MM.1S (cell line): ENCODE results near the gene TMEM273.

Experiments
- DNase-seq: peaks from one replicate; pipeline ENCODE4 v3.0.0-alpha.2; 2015
- H2AFZ ChIP-seq: fragments of 300-600 bp; sonication (generic); 2 replicates; pipeline ENCODE4 v1.6.0; 2016; ENCODE audit warnings: antibody characterized with exemption, low read length
- H3F3A ChIP-seq: fragments of 300-600 bp; sonication (generic); 2 replicates; pipeline ENCODE4 v1.6.1; 2016; ENCODE audit warnings: mild to moderate bottlenecking, antibody characterized with exemption, low read length, moderate library complexity, mixed read lengths; ENCODE audit not compliant: insufficient read depth
- H3K27ac ChIP-seq: fragments of 300-600 bp; sonication (generic); 2 replicates; pipeline ENCODE4 v1.5.1; 2016; ENCODE audit warnings: mild to moderate bottlenecking, low read length
- H3K27me3 ChIP-seq: fragments of 300-600 bp; sonication (generic); replicated peaks from 2 replicates; pipeline ENCODE4 v1.6.0; 2016; ENCODE audit warnings: low read length; ENCODE audit not compliant: insufficient read depth
- H3K36me3 ChIP-seq: fragments of 300-600 bp; sonication (generic); replicated peaks from 2 replicates; pipeline ENCODE4 v1.6.1; 2016; ENCODE audit warnings: mild to moderate bottlenecking, low read length, mixed read lengths; ENCODE audit not compliant: insufficient read depth
- H3K4me1 ChIP-seq: fragments of 300-600 bp; sonication (generic); 2 replicates; pipeline ENCODE4 v1.6.1; 2016; ENCODE audit warnings: low read length, mixed read lengths
- H3K4me2 ChIP-seq: fragments of 300-600 bp; sonication (generic); 2 replicates; pipeline ENCODE4 v1.6.0; 2016; ENCODE audit warnings: low read depth, low read length
- H3K4me3 ChIP-seq: fragments of 300-600 bp; sonication (generic); 2 replicates; pipeline ENCODE4 v1.5.1; 2016; ENCODE audit warnings: low read length, mixed read lengths
- H3K79me2 ChIP-seq: fragments of 300-600 bp; sonication (generic); 2 replicates; pipeline ENCODE4 v1.6.1; 2016; ENCODE audit warnings: mixed run types, low read length, mixed read lengths
- H3K9ac ChIP-seq: fragments of 300-600 bp; sonication (generic); 2 replicates; pipeline ENCODE4 v1.6.1; 2016; ENCODE audit warnings: low read length, mixed read lengths
- H3K9me2 ChIP-seq: fragments of 300-600 bp; sonication (generic); replicated peaks from 2 replicates; pipeline ENCODE4 v1.6.1; 2016; ENCODE audit warnings: mild to moderate bottlenecking, low read length, mixed read lengths; ENCODE audit not compliant: insufficient read depth
- H3K9me3 ChIP-seq: fragments of 300-600 bp; sonication (generic); replicated peaks from 2 replicates; pipeline ENCODE4 v1.6.1; 2016; ENCODE audit warnings: mild to moderate bottlenecking, low read length, mixed read lengths; ENCODE audit not compliant: insufficient read depth
- H4K20me1 ChIP-seq: fragments of 300-600 bp; sonication (generic); 2 replicates; pipeline ENCODE4 v1.6.1; 2016; ENCODE audit warnings: mild to moderate bottlenecking, low read length, moderate library complexity, mixed read lengths; ENCODE audit not compliant: insufficient read depth
- CTCF ChIP-seq: fragments of 300-600 bp; sonication (generic); IDR thresholded peaks from 2 replicates; pipeline ENCODE4 v1.5.1; 2016; ENCODE audit warnings: antibody characterized with exemption, low read length, mixed read lengths
- EZH2 ChIP-seq: fragments of 300-600 bp; sonication (generic); optimal IDR thresholded peaks from 2 replicates; pipeline ENCODE3; 2017; ENCODE audit warnings: low read depth, mild to moderate bottlenecking, antibody characterized with exemption, low read length, mixed read lengths
- EZH2phosphoT487 ChIP-seq: fragments of 300-600 bp; sonication (generic); IDR thresholded peaks from 2 replicates; pipeline ENCODE4 v1.6.1; 2018; ENCODE audit warnings: antibody characterized with exemption, low read length

The TMEM273 gene

GRCh38 chr10:49176310-49177268 is 11.6 kb downstream of the TMEM273 start:
- H3K9me2 ChIP-seq: no peaks in the 10 kb centered on the region

DNA sequence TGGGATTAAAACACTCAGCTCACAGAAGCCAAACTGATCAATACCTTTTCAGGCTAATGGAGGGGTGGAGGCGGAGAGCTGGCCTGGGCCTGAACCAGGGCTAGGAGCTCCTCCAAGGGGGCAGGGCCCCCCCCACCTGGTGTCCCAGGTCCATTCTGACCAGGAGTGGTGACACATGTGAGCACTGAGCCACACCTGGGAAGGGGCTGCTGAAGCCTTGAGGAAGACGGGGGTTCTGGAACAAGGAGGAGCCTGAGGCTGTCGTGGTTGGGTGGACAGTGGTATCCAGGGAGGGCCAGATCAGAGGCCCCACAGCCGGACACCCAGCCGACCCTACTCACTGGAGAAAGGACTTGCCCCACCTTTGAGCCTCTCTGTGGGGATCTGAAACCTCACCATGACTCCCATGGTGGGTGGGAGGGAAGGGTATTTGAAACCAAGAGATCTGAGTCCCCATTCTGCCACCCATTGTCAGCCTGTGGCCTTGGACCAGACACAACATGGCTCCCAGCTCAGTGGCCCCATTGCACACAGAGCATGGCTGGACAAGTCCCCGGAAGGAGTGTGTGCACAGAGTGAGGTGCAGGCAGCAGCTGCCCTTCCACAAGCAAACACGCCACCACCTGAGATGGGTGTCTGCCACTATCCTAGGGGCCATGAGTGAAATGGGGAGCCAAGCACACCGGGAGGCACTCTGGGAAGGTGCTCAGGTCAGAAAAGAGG is 12.4 kb downstream of the TMEM273 start:
- H3K27ac ChIP-seq: no peak overlapping the region
- no peaks in the 10 kb centered on the region for H3K9me3 ChIP-seq
- H3K27me3 ChIP-seq: no peaks in the 10 kb centered on the region
- peaks cover 9% of the 10 kb centered on the region for H3K4me1 ChIP-seq
- no peak overlapping the region for H3K4me3 ChIP-seq
- no peaks in the 10 kb centered on the region for H3K36me3 ChIP-seq
- H3K4me2 ChIP-seq: no peak overlapping the region
- no peak overlapping the region for H3K9ac ChIP-seq
- no peak for DNase-seq
- no peaks in the 10 kb centered on the region for H3K79me2 ChIP-seq
- TF ChIP-seq EZH2phosphoT487: no peak
- no peak for TF ChIP-seq CTCF
- no peak for TF ChIP-seq EZH2
- no peak overlapping the region for H2AFZ ChIP-seq
- no peaks in the 10 kb centered on the region for H4K20me1 ChIP-seq
- H3F3A ChIP-seq: no peaks in the 10 kb centered on the region
- H3K9me2 ChIP-seq: no peaks in the 10 kb centered on the region

More at GRCh38 chr10:49176310-49177268, 11.6 kb downstream of the TMEM273 start:
- Histone ChIP-seq H3K27me3 (no peaks in the 10 kb centered on the region), H3K36me3 (no peaks in the 10 kb centered on the region), H3K9me3 (no peaks in the 10 kb centered on the region), H2AFZ (no peak overlapping the region), H3K4me3 (no peak overlapping the region), H3F3A (no peaks in the 10 kb centered on the region), H3K27ac (no peak overlapping the region), H4K20me1 (no peaks in the 10 kb centered on the region), H3K9ac (no peak overlapping the region), H3K4me1 (peaks cover 9% of the 10 kb centered on the region), H3K4me2 (no peak overlapping the region), H3K79me2 (no peaks in the 10 kb centered on the region)
- DNase-seq: no peak
- no peak for TF ChIP-seq EZH2

DNA sequence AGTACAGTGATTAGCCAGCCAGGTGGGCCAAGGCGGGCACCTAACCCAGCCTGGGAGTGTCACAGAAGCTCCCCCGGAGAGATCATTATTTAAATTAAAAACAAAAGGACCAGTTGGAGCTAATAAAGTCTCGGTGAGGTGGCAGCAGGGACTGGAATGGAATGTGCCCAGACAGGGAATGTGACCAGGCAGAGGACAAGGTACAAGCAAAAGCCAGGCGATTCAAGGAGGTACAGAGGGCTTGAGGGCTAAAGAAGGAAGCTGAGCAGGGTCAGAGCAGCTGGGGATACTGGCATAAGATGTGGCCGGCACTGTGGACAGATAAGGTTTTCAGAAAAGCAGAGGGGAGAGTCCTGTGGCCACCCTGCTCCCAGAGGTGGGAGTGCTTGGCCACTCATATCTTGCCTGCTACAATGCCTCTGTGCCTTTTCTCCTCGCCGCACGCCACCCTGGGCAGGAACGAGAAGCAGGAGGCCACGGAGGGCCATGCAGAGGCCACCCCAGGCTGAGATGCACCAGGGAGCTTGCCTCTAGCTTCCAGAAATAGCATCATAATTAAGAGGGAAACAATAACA is 13.2 kb downstream of the TMEM273 start:
- H3K4me2 ChIP-seq: no peak overlapping the region
- no peaks in the 10 kb centered on the region for H4K20me1 ChIP-seq
- no peaks in the 10 kb centered on the region for H3K9me3 ChIP-seq
- H3K27me3 ChIP-seq: no peaks in the 10 kb centered on the region
- no peaks in the 10 kb centered on the region for H3K36me3 ChIP-seq
- no peak for TF ChIP-seq EZH2phosphoT487
- TF ChIP-seq EZH2: no peak
- TF ChIP-seq CTCF: no peak
- no peak overlapping the region for H3K4me3 ChIP-seq
- H3K9me2 ChIP-seq: no peaks in the 10 kb centered on the region
- H3K4me1 ChIP-seq: peaks cover 9% of the 10 kb centered on the region
- no peak overlapping the region for H3K9ac ChIP-seq
- H3F3A ChIP-seq: no peaks in the 10 kb centered on the region
- no peak for DNase-seq
- no peak overlapping the region for H3K27ac ChIP-seq
- no peaks in the 10 kb centered on the region for H3K79me2 ChIP-seq
- H2AFZ ChIP-seq: no peak overlapping the region
